HL-60/S4 (cell line): ENCODE results near the gene HDHD5.
"Not testable (repeated sequence)": the region's sequence is repeated elsewhere in the genome, so short reads cannot be mapped to it uniquely, and the experiment has no call there.

ENCODE experiments used
- in situ Hi-C: fragments of 300-500 bp; cut with MboI; formaldehyde crosslinking; loops from 2 replicates; pipeline ENCODE4 v1.14.3; 2022; ENCODE audit warnings: low sequenced_read_pairs

The HDHD5 gene

DNA sequence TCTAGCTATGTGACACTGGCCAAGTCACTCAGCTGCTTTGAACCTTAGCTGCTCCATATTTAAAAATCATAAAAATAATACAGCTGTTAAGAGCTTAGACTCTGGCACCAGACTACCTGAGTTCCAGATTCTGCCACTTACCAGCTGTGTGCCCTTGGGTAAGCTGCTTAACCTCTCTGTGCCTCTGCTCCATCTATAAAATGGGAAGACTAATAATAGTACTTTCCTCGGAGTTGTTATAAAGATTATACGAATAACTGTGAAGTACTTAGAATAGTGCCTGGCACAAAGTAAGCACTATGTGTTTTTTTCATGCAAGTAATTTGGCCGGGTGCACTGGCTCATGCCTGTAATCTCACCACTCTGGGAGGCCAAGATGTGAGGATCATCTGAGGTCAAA is 1.4 kb downstream of the HDHD5 start:
- in situ Hi-C loops, result no loop called here

DNA sequence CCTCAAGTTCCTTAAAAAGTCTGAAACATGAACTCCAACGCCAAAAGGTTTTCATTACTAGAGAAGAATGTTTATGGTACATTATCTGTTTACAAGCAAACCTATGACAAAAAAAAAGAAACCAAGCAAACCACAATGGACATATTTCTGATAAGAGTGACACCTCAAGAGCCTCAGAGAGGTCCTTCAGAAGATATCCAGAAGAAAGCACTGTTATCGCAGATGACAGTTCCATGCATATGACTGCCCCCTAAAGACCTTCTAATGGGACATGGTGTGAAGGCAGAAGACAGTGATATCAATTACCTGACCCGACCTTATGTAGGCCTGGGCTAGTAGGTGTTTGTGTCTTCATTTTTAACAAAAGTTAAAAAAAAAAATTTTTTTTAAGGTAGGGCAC is 3.1 kb downstream of the HDHD5 start:
- in situ Hi-C loops, result no loop called here

DNA sequence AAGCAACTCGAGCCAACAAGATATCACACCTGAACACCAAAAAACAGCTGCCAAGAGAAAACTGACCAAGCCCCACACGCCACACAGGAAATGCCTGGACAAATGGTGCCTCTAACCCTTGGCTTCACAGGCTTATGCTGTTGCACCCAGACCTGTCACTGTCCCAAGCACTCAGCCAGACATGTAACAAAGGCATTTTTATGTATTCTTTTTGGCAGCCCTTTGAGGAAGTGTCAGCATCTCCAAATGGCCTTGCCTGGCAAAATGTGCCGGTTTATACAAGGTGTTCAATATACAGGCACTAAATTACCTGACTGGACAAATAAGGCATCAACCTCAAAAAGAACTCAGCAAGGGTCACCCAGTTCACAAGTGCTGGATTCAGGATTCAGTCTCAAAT is 6.1 kb downstream of the HDHD5 start:
- in situ Hi-C loops, result no loop called here

DNA sequence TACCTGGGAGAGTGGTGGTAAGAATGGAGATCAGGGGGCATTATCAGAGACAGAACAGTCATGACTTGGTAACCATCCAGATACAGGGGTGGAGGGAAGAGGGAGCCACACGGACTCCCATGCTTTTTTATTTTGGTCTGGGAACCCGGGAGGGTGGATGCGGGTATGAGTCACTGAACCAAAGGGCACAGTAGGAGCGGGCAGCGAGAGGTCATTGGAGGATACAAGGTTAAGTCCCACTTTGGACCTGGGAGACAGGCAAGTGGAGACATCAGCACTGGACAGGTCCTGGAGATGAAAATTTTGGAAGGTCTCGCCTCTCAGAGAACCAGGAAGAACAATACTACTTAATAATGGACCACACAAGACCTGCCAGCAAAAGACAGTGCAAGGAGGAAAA is 6.7 kb downstream of the HDHD5 start:
- in situ Hi-C loops, result no loop called here

DNA sequence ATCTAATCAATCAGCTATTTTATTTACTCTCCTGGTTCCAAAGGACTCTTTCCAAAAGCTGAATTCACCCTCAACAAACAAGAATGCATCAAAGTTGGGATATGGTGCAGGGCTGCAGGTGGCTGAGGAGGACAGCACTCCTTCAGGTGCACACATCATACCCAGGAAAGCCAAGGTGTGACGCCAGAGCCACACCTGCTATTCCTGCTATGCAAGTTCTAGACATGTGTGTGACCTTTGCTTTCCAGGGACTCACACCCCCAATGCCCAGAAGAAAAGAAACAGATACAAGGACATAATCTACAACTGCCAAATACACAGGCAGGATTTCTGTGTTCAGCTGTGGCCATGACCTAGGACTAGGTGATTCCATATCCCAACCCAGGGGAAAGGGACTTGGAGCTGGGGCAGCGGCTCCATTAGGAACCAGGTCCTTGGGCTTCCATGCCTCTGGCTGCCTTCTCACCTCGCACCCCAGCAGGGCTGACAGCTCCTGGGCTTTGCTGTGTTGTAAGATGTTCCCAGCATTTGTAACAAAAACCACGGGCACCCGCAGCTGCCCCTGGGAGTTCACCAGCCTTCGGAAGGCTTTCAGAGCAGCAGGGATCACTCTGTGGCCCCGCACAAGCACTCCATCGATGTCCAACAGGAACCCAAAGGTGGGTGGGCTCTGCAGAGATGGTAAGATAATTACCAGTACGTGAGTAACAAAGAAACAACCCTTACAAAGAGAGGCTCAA is 9.8 kb downstream of the HDHD5 start:
- in situ Hi-C loops, result no loop called here

DNA sequence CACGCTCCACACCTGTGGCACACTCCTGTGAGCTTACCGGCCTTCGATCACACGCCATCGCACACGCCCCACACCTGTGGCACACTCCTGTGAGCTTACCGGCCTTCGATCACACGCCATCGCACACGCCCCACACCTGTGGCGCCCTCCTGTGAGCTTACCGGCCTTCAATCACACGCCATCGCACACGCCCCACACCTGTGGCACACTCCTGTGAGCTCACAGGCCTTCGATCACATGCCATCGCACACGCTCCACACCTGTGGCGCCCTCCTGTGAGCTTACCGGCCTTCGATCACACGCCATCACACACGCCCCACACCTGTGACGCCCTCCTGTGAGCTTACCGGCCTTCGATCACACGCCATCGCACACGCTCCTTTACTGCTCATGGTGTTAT is 11.6 kb downstream of the HDHD5 start:
- in situ Hi-C loops, result not testable (repeated sequence)

DNA sequence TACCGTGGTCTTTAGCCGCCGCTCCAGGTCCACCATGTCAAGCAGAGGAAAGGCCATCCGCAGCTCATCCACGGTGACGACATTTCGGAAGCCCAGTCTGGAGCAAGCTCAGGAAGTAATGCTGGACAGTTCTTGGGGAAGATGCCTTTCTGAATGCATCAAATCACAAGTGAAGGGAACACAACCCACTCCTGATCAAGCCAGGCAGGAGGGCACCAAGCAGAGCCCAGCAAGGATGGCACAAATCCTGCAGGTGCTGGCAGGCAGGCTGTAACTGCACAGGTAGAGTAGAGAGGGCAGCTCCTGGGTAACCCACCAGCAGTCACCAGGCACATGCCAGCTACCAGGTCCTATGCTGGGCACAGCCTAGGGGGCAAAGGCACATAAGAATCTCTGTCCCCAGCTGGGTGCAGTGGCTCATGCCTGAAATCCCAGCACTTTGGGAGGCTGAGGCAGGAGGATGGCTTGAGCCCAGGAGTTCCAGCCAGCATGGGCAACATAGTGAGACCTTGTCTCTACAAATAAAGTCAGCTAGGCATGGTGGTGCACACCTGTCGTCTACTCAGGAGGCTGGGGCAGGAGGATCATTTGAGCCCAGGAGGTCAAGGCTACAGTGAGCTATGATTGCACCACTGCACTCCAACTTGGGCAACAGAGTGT is 13.9 kb downstream of the HDHD5 start:
- in situ Hi-C loops, result no loop called here

DNA sequence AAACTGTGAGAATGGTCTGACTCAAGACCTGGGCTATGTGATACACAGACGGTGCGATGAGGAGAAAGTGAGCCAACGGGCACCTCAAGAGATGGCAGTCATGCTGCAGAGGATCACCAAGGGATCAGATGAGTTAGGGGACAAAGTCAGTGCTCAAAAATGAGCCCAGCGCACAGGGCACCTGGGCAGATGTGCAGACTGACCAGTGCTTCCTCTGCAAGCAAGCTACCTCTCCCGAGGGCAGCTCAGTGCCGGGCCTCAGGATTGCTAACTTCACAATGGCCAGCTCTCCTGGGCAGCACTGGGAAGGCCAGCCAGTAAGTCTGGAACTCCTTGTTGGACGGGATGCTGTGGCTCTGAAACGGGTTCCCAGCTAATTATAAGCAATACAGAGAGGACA is 15.3 kb downstream of the HDHD5 start:
- in situ Hi-C loops, result no loop called here

DNA sequence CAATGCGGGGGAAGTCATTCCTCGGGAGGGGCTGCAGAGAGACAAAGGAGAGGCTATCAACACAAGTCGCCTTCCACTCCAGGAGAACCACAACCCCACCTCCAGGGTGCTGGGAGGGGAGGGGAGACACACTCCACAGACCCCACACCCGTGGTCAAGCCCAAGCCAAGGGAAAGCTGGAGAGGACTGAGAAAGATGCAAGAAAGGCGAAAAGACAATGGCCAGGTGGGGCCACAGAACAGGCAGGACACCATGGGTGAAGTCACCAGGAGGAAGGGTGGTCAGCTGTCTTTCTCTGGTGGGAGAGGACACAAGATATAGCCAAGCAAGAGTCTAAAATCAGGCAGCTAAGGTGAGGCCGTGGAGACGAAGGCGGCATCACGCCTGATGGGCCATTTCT is 16.0 kb downstream of the HDHD5 start:
- in situ Hi-C loops, result no loop called here

DNA sequence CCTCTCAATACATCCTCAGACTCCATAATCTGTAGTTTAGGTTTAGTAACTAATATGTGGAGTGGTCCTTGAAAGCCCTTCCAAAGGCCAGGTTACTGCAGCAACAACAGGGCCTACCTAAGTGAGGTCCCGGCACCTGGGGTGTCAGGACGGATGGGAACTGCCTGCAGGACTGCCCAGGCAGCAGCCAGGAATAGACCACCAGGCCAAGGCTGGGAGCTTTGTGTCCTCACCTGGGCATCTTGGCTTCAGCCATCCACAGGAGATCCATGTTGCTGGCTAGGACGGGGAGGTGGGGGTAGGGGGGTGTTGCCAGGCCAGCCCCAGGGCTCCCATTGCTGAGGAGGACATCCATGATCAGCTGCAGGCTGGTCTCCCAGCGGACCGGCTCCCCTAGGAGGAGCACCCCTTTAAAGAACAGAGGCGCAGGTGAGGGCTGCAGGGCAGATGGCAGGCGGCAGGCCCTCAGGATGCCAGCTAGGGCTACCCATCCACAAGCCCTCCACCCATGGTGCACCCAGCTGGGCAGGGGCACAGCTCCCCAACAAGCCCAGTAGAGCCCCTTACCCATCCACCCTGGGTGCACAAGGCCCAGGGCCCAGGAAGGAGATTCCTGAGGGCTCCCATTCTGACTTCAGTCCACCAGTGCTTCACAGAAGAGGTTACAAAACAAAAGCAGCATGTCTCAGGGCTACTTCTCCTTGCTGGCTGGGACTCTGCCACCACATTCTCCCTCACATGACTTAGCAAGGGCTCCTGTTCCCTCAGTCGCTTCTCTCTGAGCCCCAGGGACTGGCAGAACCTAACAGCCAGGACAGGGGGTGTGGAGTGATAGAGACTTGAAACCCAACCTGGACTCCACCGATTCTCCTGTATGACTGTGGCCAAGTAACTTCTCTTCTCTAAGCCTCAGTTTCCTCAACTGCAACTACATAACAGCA is 18.0 kb downstream of the HDHD5 start:
- in situ Hi-C loops, result no loop called here

DNA sequence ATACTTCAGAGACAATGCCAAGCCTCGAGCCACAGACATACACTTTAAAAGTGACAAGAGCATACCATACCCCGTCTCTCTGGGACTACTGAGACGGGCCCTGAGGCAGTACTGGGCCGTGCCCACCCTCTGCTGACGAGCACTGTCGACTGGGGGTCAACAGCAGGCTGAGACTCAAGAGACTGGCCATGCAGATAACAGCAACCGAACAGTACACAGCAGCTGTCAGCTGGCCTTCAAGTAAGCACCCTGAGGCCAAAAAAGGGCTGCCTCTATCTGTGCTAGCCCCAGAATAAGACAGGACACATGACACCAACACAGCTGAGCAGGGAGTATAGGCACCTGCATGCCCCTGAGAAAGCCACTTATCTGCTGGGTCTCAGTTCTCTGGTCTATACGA is 19.1 kb downstream of the HDHD5 start:
- in situ Hi-C loops, result no loop called here

DNA sequence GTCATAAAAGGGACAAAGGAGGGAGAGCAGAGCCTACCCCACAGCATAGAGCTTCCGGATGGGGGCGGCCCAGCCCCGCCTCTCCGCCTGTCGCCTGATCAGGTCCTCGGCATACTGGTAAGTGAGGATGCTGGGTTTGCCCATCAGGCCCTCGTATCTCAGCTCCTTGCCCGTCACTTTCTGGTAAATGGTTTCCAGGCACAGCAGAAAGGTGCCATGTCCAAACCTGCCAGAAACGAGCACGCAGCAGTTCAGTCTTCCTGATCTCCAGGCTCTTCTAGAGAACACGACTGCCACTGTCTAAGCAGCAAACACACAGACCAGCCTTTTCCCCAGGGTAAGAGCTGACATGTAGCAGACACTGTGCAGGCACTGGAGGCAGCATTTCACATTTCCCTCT is 20.6 kb downstream of the HDHD5 start:
- in situ Hi-C loops, result no loop called here

DNA sequence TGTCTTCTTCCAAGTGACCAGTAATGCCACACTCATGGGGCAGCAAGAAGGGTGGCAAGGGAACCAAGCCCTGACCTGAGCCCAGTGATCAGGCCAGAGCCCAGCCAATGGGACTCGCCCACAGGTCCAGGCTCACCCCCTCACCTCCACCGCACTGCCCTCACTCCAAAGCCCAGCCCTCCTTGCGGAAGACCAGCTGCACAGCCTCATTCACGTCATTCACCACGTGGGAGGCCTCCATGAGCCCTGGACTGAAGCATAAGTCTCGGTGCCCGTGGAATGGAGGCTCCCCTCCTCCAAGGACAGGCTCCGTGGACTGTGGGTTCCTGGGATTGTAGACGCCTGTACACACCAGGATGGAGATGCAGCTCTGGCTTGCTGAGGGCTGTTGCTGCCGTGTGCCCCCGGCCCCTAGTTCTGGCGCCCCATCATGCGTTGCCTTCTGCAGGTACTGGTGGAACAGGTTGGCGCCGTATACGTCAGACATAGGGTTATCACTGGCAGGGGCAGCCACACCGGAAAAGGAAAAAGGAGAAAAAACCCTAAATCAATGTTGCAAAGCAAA is 21.1 kb downstream of the HDHD5 start:
- in situ Hi-C loops, result no loop called here

DNA sequence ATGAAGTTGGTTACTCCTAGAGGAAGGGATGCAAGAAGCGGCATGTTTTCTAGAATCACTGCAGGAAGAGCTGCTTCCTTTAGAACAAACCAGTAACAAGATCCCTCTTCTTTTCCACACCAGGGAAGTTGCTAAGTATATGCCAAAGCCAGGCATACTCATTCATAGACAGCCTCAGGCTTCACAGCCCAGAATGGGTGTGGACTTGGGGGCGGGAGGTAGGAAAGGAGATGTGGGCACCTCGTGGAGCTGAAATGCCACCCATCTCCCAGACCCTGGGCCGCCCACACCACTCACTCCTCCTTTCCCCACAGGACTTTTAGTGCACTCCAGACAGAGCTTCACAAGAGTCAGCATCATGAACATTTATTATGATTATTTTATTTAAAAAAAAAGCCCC is 21.9 kb downstream of the HDHD5 start:
- in situ Hi-C loops, result no loop called here

DNA sequence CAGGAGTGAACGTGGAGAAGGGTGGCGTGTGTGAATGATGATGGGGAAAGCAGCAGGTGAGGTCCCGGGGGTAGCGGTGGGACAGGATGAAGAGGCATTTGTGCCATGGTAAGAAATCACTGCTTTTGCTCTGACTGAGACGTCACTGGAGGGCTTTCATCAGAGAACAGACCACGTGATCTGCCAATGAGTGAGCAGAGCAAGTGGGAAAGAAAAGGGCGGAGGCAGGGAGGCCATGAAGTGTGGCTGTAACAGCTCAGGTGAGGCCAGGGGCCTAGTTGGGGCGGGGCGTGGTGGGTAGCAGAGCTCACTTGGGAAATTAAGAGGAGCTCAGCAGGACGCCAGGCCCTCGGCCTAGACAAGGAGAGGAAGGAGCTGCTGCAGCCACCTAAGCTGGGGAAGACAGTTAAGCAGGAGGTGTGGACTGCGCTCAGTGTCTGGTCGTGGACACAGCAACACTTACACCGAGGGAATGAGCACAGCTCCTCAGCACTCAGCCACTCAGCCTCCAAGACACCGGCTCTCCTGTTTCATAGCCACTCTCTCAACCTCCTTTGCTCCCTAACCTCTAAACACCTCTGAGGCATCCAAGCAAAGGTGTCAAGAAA is 23.8 kb downstream of the HDHD5 start:
- in situ Hi-C loops, result no loop called here

DNA sequence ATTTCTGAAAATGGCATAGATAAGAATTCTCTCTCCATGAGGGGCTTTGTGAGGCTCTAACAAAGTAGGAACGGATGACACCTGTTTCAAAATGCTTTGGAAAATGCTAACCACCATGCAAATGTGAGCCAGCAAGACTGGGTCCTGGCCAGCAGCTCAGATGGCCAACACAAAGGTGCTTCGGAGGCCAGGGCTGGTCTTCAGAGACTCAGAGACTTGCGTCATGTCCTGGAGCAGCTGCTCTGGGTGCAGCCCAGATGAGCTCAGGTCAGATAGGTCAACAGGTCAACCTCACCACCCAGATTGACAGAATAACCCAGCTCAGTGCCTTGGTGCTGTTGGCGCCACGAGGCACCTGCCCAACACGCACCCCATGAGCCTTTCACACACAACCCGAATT is 25.9 kb downstream of the HDHD5 start:
- in situ Hi-C loops, result no loop called here

DNA sequence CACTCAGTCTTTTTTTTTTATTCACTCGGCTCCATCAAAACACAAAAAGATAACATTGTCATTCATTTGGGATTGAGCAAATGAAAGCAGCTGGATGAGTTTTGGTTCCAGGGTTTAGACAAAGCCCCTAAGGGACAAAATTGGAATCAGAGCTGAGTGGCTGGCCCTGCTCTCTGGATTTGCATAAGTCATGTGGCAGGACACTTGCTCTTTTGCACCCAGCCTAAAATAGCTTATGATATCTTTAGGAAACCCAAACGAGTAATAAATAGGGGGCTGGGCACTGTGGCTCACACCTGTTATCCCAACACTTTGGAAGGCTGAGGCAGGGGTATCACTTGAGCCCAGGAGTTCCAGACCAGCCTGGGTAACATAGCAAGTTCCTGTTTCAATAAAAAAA is 27.0 kb downstream of the HDHD5 start:
- in situ Hi-C loops, result no loop called here

DNA sequence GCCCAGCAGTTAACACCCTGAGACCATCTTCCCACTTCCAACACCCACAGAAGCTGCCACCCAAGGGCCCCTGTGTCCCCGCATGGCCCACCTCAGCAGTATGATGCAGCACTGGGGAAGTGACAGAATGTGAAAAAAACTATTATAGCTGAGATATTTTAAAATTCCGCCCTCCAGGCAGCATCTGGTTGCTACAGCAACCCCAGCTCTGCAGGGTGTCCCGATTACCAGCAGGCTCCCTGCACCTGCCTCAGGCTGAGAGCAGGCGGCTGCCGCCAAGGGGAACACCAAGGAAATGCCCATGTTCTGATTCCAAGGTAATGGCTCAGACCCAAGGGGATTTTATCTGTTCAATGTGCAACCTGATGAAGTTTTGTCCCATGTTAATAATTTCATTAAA is 27.4 kb downstream of the HDHD5 start:
- in situ Hi-C loops, result no loop called here

DNA sequence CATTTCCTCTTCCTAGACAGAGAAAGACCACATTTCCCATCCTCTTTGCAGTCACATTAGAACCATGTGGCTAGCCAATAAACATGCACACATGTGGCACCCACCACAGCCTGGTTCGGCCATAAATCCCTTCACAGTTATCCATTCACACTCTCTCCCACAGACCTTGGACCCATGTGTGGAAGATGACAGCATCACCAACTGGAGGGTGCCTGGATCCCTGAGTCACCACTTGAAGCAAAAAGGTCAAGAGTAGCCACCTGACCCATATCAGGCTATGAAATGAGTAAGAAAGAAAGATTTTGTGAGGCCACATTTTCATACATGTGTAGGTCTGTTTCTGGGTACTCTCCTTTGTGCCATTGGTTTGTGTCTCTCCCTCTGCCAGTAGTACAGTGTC is 28.9 kb downstream of the HDHD5 start:
- in situ Hi-C loops, result no loop called here

DNA sequence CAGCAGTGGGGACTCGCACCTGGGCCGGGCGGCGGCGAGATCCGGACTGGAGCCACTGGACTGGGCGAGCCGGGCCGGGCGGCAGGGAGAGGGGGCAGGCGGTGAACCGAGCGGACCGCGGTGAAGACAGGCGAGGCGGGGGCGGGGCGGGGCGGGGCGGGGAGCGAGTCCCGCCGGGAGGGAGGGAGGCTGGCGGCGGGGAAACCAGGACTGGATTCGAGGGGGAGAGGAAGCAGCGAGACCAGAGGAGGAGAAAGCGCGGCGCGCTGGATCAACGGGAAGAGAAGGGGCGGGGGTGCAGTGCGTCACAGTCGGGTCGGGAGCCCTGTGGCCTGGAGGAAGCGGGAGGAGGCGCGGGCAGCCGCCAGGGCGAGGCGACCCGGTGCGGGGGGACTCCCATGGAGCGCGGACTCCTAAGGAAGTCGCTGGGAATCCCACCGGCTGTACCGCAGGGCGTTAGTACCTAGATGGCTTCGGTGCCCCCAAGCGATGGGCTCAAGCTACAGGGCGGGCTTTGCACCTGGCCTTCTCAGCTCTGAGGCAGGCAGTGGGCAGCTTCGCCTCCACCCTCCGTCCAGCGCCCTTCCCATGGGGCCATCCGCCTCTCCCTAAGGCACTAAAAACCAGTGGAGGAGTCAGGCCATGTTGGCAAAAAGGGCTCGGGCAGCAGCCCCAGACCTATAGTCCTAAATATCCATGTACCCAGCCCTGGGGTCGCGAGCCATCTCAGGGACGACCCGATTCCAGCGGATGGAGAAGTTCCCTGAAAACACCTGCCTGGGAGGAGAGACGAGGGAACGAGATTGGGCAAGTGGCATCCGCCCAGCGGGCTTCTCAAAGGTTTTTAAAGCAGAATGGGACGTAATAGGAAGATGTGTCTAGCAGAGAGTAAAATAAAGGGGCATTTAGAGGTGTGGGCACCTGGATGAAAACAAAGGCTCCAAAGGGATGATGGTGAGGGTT is 37.6 kb downstream of the HDHD5 start, which contains the start of gene TMEM121B:
Gene TMEM121B (minus strand): TSS at position 128 of the 963 bp plus-strand sequence. CDS start 233 bp downstream, outside the sequence.
- in situ Hi-C loops, result no loop called here
